Loucy (cell line): ENCODE data around the gene DNAAF8.

Source experiments
- EZH2phosphoT487 ChIP-seq: fragments of 200-600 bp; IDR thresholded peaks from 2 replicates; pipeline ENCODE4 v1.6.1; 2018; ENCODE audit warnings: antibody characterized with exemption, mild to moderate bottlenecking, moderate library complexity, borderline replicate concordance
- TF ChIP-seq, protein P1 (sequence below): fragments of 200-600 bp; sonication (generic); conservative IDR thresholded peaks from 2 replicates; pipeline ENCODE4 v1.5.1; 2014; ENCODE audit warnings: mild to moderate bottlenecking, antibody characterized with exemption, low read length

DNA sequence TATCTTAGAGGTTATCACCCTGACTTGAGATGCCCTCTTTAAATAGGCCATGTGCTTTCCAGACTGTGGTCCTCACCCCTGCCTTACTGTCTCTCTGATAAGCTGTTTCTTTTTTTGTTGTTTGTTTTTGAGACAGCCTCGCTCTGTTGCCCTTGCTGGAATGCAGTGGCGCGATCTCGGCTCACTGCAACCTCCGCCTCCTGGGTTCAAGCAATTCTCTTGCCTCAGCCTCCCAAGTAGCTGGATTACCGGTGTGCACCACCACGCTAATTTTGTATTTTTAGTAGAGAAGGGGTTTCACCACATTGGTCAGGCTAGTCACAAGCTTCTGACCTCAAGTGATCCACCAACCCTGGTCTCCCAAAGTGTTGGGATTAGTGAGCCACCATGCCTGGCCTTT is 54.6 kb downstream of the DNAAF8 start:
- TF ChIP-seq, protein P1, sequence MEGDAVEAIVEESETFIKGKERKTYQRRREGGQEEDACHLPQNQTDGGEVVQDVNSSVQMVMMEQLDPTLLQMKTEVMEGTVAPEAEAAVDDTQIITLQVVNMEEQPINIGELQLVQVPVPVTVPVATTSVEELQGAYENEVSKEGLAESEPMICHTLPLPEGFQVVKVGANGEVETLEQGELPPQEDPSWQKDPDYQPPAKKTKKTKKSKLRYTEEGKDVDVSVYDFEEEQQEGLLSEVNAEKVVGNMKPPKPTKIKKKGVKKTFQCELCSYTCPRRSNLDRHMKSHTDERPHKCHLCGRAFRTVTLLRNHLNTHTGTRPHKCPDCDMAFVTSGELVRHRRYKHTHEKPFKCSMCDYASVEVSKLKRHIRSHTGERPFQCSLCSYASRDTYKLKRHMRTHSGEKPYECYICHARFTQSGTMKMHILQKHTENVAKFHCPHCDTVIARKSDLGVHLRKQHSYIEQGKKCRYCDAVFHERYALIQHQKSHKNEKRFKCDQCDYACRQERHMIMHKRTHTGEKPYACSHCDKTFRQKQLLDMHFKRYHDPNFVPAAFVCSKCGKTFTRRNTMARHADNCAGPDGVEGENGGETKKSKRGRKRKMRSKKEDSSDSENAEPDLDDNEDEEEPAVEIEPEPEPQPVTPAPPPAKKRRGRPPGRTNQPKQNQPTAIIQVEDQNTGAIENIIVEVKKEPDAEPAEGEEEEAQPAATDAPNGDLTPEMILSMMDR: no peak
- TF ChIP-seq EZH2phosphoT487: no peak
